ENCODE data around the gene CCDC50.
A peak's percentile ranks its signal among the peaks of the same experiment; 100 is the strongest.

CCDC50 gene

GRCh38 chr3:191316876-191317603 lies 12.2 kb upstream of the CCDC50 start:
- DNase-seq (ENCODE audit: low spot score), result no peak

GRCh38 chr3:191320316-191320715 lies 8.9 kb upstream of the CCDC50 start:
- DNase-seq (ENCODE audit: low spot score), result no peak

GRCh38 chr3:191321019-191321767 lies 8.0 kb upstream of the CCDC50 start:
- DNase-seq (ENCODE audit: low spot score), result no peak

- DNase-seq (ENCODE audit: low spot score), result no peak
Measured at GRCh38 chr3:191324936-191325335, 4.3 kb upstream of the CCDC50 start.

GRCh38 chr3:191327526-191327925 lies 1.7 kb upstream of the CCDC50 start:
- DNase-seq (ENCODE audit: low spot score), result no peak

- no peak for DNase-seq (ENCODE audit: low spot score)
Measured at GRCh38 chr3:191328383-191328961, 722 bp upstream of the CCDC50 start.

GRCh38 chr3:191329654-191330529 lies 698 bp downstream of the CCDC50 start, which contains the start of gene UTS2B:
Gene UTS2B, minus strand, starts transcription at chr3:191330526. Its CDS starts 48,337 bp downstream, at chr3:191282189.
- peak; percentile 55 for DNase-seq (ENCODE audit: low spot score)

- peak; percentile 75 for DNase-seq (ENCODE audit: low spot score)
Measured at GRCh38 chr3:191330530-191331048, 1.4 kb downstream of the CCDC50 start.

GRCh38 chr3:191331388-191331787 lies 2.2 kb downstream of the CCDC50 start:
- DNase-seq (ENCODE audit: low spot score), result peak; percentile 38

- DNase-seq (ENCODE audit: low spot score), result no peak
Measured at GRCh38 chr3:191333298-191333880, 4.2 kb downstream of the CCDC50 start.

- DNase-seq (ENCODE audit: low spot score), result no peak
Measured at GRCh38 chr3:191334346-191334893, 5.2 kb downstream of the CCDC50 start.

GRCh38 chr3:191336833-191337232 lies 7.6 kb downstream of the CCDC50 start:
- no peak for DNase-seq (ENCODE audit: low spot score)

- DNase-seq (ENCODE audit: low spot score), result no peak
Measured at GRCh38 chr3:191338177-191338488, 8.9 kb downstream of the CCDC50 start.

- DNase-seq (ENCODE audit: low spot score), result no peak
Measured at GRCh38 chr3:191339316-191339917, 10.2 kb downstream of the CCDC50 start.

GRCh38 chr3:191340351-191340750 lies 11.2 kb downstream of the CCDC50 start:
- no peak for DNase-seq (ENCODE audit: low spot score)

- no peak for DNase-seq (ENCODE audit: low spot score)
Measured at GRCh38 chr3:191340966-191341365, 11.8 kb downstream of the CCDC50 start.

GRCh38 chr3:191342006-191342405 lies 12.8 kb downstream of the CCDC50 start:
- DNase-seq (ENCODE audit: low spot score), result no peak

GRCh38 chr3:191342411-191342810 lies 13.2 kb downstream of the CCDC50 start:
- no peak for DNase-seq (ENCODE audit: low spot score)

- DNase-seq (ENCODE audit: low spot score), result no peak
Measured at GRCh38 chr3:191343115-191343514, 13.9 kb downstream of the CCDC50 start.

GRCh38 chr3:191343913-191344312 lies 14.7 kb downstream of the CCDC50 start:
- no peak for DNase-seq (ENCODE audit: low spot score)

GRCh38 chr3:191345334-191345733 lies 16.1 kb downstream of the CCDC50 start:
- DNase-seq (ENCODE audit: low spot score), result no peak

Measured in AG08396 (cell line).